HL-60 (cell line): ENCODE results near the gene NXNL1.

Source experiments
- DNase-seq, 2 experiments: peaks; one replicate each; pipeline ENCODE4 v3.0.0-alpha.2; 2010 to 2020; ENCODE audit warnings: low read depth in 1 of 2, low spot score in 1 of 2
- H3K27ac ChIP-seq: fragments of 250-450 bp; sonication (Bioruptor Pico); replicated peaks from 2 replicates; pipeline ENCODE4 v1.5.1; 2020; ENCODE audit warnings: mild to moderate bottlenecking, moderate library complexity
- H3K27me3 ChIP-seq: fragments of 250-450 bp; sonication (Bioruptor Pico); 2 replicates; pipeline ENCODE4 v1.5.1; 2021; ENCODE audit warnings: mild to moderate bottlenecking, moderate library complexity; ENCODE audit not compliant: insufficient read depth, poor library complexity, severe bottlenecking
- H3K4me3 ChIP-seq: replicated peaks from 2 replicates; pipeline ENCODE4 v1.5.1; 2011; ENCODE audit warnings: mild to moderate bottlenecking, control low read depth, low read length; ENCODE audit not compliant: insufficient read depth
- GABPA ChIP-seq: IDR thresholded peaks from 2 replicates; pipeline ENCODE4 v1.6.1; 2012; ENCODE audit warnings: low read depth
- POLR2AphosphoS5 ChIP-seq: IDR thresholded peaks from 2 replicates; pipeline ENCODE4 v1.6.1; 2012; ENCODE audit warnings: low read depth
- SPI1 ChIP-seq: IDR thresholded peaks from 2 replicates; pipeline ENCODE4 v1.6.1; 2012; ENCODE audit warnings: low read depth, mild to moderate bottlenecking, borderline replicate concordance
- TF ChIP-seq, protein P1 (sequence below): IDR thresholded peaks from 2 replicates; pipeline ENCODE4 v1.6.1; 2012; ENCODE audit warnings: low read depth; ENCODE audit not compliant: insufficient replicate concordance
- TF ChIP-seq, protein P2 (sequence below): IDR thresholded peaks from one replicate; pipeline ENCODE4 v1.5.1; 2011; ENCODE audit warnings: low read length, control low read depth, inconsistent platforms; ENCODE audit not compliant: insufficient read depth

NXNL1 gene

DNA sequence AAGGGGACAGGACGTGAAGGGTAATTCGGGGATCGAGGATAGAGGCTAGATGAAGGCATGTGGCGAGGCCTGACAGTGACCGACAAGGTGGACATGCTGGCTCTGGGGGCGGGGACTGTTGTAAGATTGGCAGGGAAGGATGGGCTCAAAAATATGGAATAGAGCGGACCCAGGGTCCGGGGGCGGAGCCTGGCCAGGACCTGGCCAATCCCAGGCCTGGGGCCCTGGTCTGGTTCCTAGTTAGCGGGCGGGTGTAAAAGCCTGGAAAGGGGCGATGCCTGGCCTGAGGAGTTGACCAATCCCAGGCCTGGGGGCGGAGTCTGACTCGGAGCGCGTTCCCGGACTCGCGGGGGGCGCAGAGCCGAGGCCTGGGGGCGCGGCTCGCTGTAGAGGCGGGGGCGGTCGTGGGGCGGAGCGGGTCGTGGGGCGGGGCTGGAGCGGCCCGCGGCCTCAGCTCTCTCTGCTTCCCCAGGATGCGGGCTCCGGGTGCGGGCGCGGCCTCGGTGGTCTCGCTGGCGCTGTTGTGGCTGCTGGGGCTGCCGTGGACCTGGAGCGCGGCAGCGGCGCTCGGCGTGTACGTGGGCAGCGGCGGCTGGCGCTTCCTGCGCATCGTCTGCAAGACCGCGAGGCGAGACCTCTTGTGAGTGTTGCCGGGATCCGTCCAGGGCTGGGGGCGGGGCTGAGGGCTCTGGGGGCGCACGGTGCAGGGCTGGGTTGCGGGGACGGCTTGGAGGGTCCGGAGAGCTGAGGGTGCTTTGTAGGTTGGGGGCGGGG lies 9.5 kb upstream of the NXNL1 start, which contains the start of gene SLC27A1:
SLC27A1 (plus strand) TSS at position 457 of the 774 bp plus-strand sequence; CDS start at position 474, 17 bp downstream.
- TF ChIP-seq POLR2AphosphoS5, result no peak
- TF ChIP-seq, protein P1, sequence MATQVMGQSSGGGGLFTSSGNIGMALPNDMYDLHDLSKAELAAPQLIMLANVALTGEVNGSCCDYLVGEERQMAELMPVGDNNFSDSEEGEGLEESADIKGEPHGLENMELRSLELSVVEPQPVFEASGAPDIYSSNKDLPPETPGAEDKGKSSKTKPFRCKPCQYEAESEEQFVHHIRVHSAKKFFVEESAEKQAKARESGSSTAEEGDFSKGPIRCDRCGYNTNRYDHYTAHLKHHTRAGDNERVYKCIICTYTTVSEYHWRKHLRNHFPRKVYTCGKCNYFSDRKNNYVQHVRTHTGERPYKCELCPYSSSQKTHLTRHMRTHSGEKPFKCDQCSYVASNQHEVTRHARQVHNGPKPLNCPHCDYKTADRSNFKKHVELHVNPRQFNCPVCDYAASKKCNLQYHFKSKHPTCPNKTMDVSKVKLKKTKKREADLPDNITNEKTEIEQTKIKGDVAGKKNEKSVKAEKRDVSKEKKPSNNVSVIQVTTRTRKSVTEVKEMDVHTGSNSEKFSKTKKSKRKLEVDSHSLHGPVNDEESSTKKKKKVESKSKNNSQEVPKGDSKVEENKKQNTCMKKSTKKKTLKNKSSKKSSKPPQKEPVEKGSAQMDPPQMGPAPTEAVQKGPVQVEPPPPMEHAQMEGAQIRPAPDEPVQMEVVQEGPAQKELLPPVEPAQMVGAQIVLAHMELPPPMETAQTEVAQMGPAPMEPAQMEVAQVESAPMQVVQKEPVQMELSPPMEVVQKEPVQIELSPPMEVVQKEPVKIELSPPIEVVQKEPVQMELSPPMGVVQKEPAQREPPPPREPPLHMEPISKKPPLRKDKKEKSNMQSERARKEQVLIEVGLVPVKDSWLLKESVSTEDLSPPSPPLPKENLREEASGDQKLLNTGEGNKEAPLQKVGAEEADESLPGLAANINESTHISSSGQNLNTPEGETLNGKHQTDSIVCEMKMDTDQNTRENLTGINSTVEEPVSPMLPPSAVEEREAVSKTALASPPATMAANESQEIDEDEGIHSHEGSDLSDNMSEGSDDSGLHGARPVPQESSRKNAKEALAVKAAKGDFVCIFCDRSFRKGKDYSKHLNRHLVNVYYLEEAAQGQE, result no peak
- TF ChIP-seq SPI1, result no peak
- no peak for TF ChIP-seq GABPA
- TF ChIP-seq, protein P2, sequence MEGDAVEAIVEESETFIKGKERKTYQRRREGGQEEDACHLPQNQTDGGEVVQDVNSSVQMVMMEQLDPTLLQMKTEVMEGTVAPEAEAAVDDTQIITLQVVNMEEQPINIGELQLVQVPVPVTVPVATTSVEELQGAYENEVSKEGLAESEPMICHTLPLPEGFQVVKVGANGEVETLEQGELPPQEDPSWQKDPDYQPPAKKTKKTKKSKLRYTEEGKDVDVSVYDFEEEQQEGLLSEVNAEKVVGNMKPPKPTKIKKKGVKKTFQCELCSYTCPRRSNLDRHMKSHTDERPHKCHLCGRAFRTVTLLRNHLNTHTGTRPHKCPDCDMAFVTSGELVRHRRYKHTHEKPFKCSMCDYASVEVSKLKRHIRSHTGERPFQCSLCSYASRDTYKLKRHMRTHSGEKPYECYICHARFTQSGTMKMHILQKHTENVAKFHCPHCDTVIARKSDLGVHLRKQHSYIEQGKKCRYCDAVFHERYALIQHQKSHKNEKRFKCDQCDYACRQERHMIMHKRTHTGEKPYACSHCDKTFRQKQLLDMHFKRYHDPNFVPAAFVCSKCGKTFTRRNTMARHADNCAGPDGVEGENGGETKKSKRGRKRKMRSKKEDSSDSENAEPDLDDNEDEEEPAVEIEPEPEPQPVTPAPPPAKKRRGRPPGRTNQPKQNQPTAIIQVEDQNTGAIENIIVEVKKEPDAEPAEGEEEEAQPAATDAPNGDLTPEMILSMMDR, result no peak
- Histone ChIP-seq H3K4me3 (peak within 1 kb of the TSS; percentile 72), H3K27ac (no peak within 1 kb of the TSS), H3K27me3 (peaks cover 3% of the 10 kb centered on the region)
- peak; percentile 73 to 95 for DNase-seq

DNA sequence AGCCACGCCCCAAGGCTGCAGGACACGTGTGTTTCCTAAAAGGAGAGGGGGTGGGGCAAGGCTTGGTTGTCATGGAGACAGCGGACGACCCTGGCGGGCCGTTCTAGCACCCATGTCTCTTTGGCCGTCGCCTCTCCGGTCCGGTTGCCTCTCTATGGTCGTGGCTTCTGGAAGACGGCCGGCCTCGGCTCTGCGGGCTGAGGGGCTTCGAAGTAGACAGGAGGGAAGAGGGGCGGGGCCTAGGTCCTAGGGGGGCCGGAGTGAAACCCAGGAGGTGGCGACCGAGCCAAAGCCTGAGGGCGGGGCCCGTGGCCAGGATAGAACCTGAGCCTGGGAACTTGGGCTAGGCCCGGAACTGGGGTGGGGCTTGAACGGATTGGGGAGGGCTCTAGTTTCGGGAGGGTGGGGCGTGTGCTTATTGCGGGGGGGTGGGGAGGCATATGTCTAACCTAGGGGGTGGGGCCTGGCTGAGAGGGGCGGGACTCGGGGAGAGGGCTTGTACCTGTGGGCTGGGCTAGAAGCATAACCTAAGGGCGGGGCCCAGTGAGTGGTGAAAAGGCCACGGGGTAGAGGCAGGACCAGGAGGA lies 8.8 kb upstream of the NXNL1 start:
- peak; percentile 46 to 47 for DNase-seq
- Histone ChIP-seq H3K4me3 (peak overlapping the region; percentile 72), H3K27ac (no peak overlapping the region), H3K27me3 (peaks cover 3% of the 10 kb centered on the region)
- TF ChIP-seq, protein P2, result no peak
- TF ChIP-seq, protein P1, result no peak
- TF ChIP-seq SPI1 (no peak), POLR2AphosphoS5 (no peak), GABPA (no peak)

DNA sequence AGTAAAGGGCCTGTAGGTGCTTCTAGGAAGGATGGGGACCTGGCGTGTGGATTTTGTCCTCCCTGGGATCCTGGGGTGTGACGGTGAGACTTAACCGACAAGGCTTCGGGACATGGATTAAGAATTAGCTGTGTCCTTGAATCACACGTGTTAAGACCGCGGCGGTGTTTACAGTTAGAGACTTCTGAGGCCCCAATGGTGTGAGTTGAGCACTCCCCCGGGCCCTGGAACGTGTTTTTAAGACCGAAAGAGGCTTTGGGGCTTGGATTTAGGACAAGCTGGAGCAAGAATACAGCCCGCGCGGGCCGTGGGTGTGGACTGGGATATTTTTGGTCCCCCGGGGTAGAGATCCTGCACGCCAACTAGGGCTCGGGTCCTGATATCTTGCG lies 8.4 kb upstream of the NXNL1 start:
- no peak for DNase-seq
- no peak overlapping the region for H3K27ac ChIP-seq
- TF ChIP-seq, protein P2, result no peak
- TF ChIP-seq, protein P1, result no peak
- TF ChIP-seq GABPA (no peak), SPI1 (no peak), POLR2AphosphoS5 (no peak)
- H3K4me3 ChIP-seq, result no peak overlapping the region
- H3K27me3 ChIP-seq, result peaks cover 3% of the 10 kb centered on the region
